Activated T-cell treated with anti-CD3 and anti-CD28 coated beads, Interleukin-2, amount 50 U/mL, for 24 hours (primary cell): ENCODE results near the gene ADAMTSL3.
"Not testable (repeated sequence)": the region's sequence is repeated elsewhere in the genome, so short reads cannot be mapped to it uniquely, and the experiment has no call there.

ENCODE experiments used
- DNase-seq: peaks from one replicate; pipeline ENCODE4 v3.0.0-alpha.2; 2020
- H3K27ac Mint-ChIP-seq: 2 replicates; pipeline ENCODE4 v1.8.0; 2020; ENCODE audit warnings: mild to moderate bottlenecking, mixed read lengths
- H3K27me3 Mint-ChIP-seq: 2 replicates; pipeline ENCODE4 v1.8.0; 2020; ENCODE audit warnings: mixed read lengths
- H3K36me3 Mint-ChIP-seq: 2 replicates; pipeline ENCODE4 v1.8.0; 2020; ENCODE audit warnings: low read depth, mixed read lengths
- H3K4me1 Mint-ChIP-seq: 2 replicates; pipeline ENCODE4 v1.8.0; 2020; ENCODE audit warnings: low read depth, mixed read lengths
- H3K4me3 Mint-ChIP-seq: 2 replicates; pipeline ENCODE4 v1.8.0; 2020; ENCODE audit warnings: mild to moderate bottlenecking, moderate library complexity, mixed read lengths
- H3K9me3 Mint-ChIP-seq: 2 replicates; pipeline ENCODE4 v1.8.0; 2020; ENCODE audit warnings: mixed read lengths

Gene ADAMTSL3

GRCh38 chr15:83673385-83673784, 19.5 kb downstream of the ADAMTSL3 start:
- Mint-ChIP-seq H3K4me3 (no peak overlapping the region), H3K27me3 (no peaks in the 10 kb centered on the region), H3K36me3 (no peaks in the 10 kb centered on the region), H3K27ac (no peak overlapping the region), H3K9me3 (peaks cover 3% of the 10 kb centered on the region), H3K4me1 (no peaks in the 10 kb centered on the region)
- no peak for DNase-seq

DNA sequence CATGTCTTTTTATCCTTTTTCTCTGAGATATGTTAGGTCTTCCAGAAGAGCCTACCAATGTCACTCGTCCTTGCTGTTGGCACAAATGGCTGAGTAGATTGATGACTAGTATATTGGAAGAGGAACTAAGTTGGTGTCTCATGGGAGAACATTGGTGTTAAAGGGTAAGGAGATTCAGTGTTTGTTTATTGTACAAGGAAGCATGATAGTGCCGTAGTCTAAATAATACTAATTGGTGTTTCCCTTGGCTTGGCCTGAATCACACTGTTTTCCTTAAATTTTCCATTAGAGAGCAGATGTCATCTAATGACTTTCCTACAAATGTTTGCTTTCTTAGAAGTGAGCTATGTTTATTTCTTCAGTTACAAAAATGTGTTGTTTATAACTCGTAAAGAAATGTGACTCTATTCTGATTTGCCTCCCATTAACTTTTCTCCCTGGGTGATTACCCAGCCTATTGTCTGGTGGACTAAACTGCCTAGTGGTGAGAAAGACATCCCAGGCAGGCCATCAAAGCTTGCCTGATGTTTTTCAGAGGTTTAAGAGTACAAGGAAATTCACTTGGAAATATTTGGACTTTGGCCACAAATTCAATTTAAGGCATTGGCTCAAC, 28.7 kb downstream of the ADAMTSL3 start:
- no peaks in the 10 kb centered on the region for H3K36me3 Mint-ChIP-seq
- H3K27me3 Mint-ChIP-seq = peaks cover 13% of the 10 kb centered on the region
- no peak for DNase-seq
- H3K4me3 Mint-ChIP-seq = no peak overlapping the region
- no peak overlapping the region for H3K27ac Mint-ChIP-seq
- no peaks in the 10 kb centered on the region for H3K4me1 Mint-ChIP-seq
- peaks cover 12% of the 10 kb centered on the region for H3K9me3 Mint-ChIP-seq

DNA sequence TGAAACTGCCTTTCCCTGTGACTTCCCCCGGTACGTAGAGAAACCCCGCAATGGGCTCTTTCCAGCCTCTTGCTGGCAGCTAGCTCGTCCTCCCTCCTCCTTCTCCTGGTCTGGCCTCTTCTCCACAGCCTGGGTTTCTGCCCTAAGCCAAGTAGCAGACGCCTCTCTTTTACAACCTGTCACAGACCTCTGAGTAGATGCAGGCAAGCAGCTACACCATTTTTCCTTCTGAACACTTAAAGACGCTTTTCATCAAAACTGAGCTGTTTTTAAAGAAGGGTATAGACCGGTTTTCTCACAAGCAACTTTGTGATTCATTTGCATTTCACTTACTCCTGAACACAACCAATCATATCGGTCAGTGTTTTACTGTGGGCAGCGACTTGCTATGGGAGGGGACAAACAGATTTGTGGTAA, 32.0 kb downstream of the ADAMTSL3 start:
- no peaks in the 10 kb centered on the region for H3K4me1 Mint-ChIP-seq
- no peak for DNase-seq
- no peak overlapping the region for H3K27ac Mint-ChIP-seq
- H3K9me3 Mint-ChIP-seq = no peaks in the 10 kb centered on the region
- no peaks in the 10 kb centered on the region for H3K36me3 Mint-ChIP-seq
- H3K4me3 Mint-ChIP-seq = no peak overlapping the region
- H3K27me3 Mint-ChIP-seq = peaks cover 13% of the 10 kb centered on the region

GRCh38 chr15:83688201-83688600, 34.3 kb downstream of the ADAMTSL3 start:
- no peak for DNase-seq
- Mint-ChIP-seq H3K27me3 (peaks cover 13% of the 10 kb centered on the region), H3K36me3 (no peaks in the 10 kb centered on the region), H3K4me1 (no peaks in the 10 kb centered on the region), H3K27ac (no peak overlapping the region), H3K9me3 (no peaks in the 10 kb centered on the region), H3K4me3 (no peak overlapping the region)

GRCh38 chr15:83690676-83691075, 36.8 kb downstream of the ADAMTSL3 start:
- no peaks in the 10 kb centered on the region for H3K9me3 Mint-ChIP-seq
- no peaks in the 10 kb centered on the region for H3K4me1 Mint-ChIP-seq
- peaks cover 8% of the 10 kb centered on the region for H3K27me3 Mint-ChIP-seq
- DNase-seq = no peak
- H3K36me3 Mint-ChIP-seq = no peaks in the 10 kb centered on the region
- H3K27ac Mint-ChIP-seq = no peak overlapping the region
- H3K4me3 Mint-ChIP-seq = no peak overlapping the region

GRCh38 chr15:83692746-83693581, 39.0 kb downstream of the ADAMTSL3 start:
- H3K36me3 Mint-ChIP-seq = no peaks in the 10 kb centered on the region
- no peak overlapping the region for H3K4me3 Mint-ChIP-seq
- no peaks in the 10 kb centered on the region for H3K9me3 Mint-ChIP-seq
- DNase-seq = no peak
- no peaks in the 10 kb centered on the region for H3K4me1 Mint-ChIP-seq
- no peak overlapping the region for H3K27ac Mint-ChIP-seq
- H3K27me3 Mint-ChIP-seq = peaks cover 3% of the 10 kb centered on the region

DNA sequence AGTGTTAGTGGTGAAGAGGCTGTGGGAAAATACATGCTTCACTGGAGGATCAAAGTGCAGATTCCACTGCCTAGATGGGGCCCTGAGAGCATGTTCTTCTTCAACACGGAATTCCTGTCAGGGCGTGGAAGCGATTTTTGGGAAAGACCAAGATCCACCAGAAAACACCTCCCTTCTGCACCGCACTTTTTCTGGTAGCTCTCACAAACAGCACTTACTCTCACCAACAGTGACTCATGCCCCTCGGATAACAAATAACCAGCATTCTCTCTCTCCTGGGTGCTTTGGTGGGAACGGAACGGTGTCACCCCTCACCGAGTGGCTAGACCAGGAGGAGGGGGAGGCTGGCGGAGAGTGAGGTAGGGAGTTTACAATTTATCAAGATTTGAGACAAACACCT, 40.1 kb downstream of the ADAMTSL3 start:
- no peak overlapping the region for H3K4me3 Mint-ChIP-seq
- H3K36me3 Mint-ChIP-seq = no peaks in the 10 kb centered on the region
- no peak for DNase-seq

DNA sequence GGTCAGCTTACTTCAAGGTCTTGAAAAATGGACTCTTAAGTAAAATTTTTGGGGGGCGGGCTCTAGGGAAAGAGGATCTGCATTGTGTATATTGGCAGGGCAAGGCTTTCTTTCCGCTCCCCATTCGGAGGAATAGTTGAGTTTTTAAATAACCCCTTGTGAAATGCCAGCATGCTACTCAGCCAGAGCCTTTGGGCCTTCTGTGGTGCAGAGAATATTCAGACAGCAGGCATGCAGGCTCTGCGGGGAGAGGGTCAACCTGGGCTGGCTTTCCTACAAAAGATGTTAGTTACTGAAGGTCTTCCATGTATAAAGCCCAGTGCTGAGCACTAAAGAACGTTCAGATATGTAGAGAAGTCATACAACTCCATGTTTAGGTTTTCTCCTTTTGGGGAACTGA, 40.6 kb downstream of the ADAMTSL3 start:
- Mint-ChIP-seq H3K27me3 (peaks cover 7% of the 10 kb centered on the region), H3K36me3 (no peaks in the 10 kb centered on the region), H3K27ac (no peak overlapping the region), H3K4me1 (no peaks in the 10 kb centered on the region), H3K4me3 (no peak overlapping the region), H3K9me3 (no peaks in the 10 kb centered on the region)
- DNase-seq = no peak

More for the DNA sequence above, 40.1 kb downstream of the ADAMTSL3 start:
- no peaks in the 10 kb centered on the region for H3K4me1 Mint-ChIP-seq
- H3K27me3 Mint-ChIP-seq = peaks cover 7% of the 10 kb centered on the region
- no peaks in the 10 kb centered on the region for H3K9me3 Mint-ChIP-seq
- no peak overlapping the region for H3K27ac Mint-ChIP-seq

- no peak for DNase-seq
- Mint-ChIP-seq H3K9me3 (no peaks in the 10 kb centered on the region), H3K36me3 (no peaks in the 10 kb centered on the region), H3K27me3 (peaks cover 7% of the 10 kb centered on the region), H3K4me3 (no peak overlapping the region), H3K4me1 (no peaks in the 10 kb centered on the region), H3K27ac (no peak overlapping the region)
These were observed 41.3 kb downstream of the ADAMTSL3 start for GRCh38 chr15:83695246-83695645.

DNA sequence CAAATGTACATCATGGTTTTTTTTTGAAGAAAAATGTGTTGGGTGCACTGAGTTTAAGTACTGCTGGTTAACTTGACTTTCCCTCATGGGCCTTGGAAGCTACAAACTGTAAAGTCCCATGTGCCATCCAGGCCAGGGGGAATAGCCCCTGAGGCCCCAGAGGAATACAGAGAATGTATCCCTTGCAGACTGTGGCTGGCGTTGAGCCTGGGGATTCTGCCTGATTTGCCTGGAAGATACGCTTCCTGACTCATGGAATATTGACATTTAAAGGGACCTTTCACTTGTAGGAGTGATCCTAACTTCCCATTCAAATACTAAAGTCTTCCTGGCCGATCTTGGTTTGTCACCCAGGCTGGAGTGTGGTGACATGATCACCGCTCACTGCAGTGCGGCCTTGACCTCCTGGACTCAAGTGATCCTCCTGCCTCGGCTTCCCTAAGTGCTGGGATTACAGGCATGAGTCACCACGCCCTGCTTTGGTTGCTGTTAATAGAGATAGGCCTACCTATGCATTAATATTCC, 42.0 kb downstream of the ADAMTSL3 start:
- H3K4me1 Mint-ChIP-seq = no peaks in the 10 kb centered on the region
- H3K4me3 Mint-ChIP-seq = no peak overlapping the region

DNA sequence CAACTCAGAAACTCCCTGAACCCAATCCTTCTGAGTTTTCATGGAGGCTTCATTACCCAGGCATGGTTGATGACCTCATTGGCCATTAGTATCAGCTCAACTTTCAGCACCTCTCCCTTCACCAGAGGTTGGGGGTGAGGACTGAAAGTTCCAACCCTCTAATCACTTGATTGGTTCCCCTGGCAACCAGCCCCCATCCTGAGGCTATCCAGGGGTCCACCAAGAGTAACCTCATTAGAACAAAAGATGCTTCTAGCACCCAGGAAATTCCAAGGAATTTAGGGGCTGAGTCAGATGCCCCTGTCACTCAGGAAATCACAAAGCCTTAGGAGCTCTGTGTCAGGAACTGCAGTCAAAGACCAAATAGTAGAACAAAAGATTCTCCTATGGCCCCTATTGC, 43.8 kb downstream of the ADAMTSL3 start:
- DNase-seq = no peak
- no peaks in the 10 kb centered on the region for H3K9me3 Mint-ChIP-seq
- H3K27me3 Mint-ChIP-seq = peaks cover 7% of the 10 kb centered on the region
- no peak overlapping the region for H3K27ac Mint-ChIP-seq
- H3K36me3 Mint-ChIP-seq = no peaks in the 10 kb centered on the region
- H3K4me1 Mint-ChIP-seq = no peaks in the 10 kb centered on the region
- H3K4me3 Mint-ChIP-seq = no peak overlapping the region

More for the DNA sequence above, 42.0 kb downstream of the ADAMTSL3 start:
- H3K27me3 Mint-ChIP-seq = peaks cover 7% of the 10 kb centered on the region
- H3K27ac Mint-ChIP-seq = no peak overlapping the region
- H3K36me3 Mint-ChIP-seq = no peaks in the 10 kb centered on the region
- DNase-seq = no peak
- H3K9me3 Mint-ChIP-seq = no peaks in the 10 kb centered on the region

- DNase-seq = no peak
- Mint-ChIP-seq H3K27ac (no peak overlapping the region), H3K4me3 (no peak overlapping the region), H3K4me1 (no peaks in the 10 kb centered on the region), H3K36me3 (no peaks in the 10 kb centered on the region), H3K9me3 (no peaks in the 10 kb centered on the region), H3K27me3 (peaks cover 7% of the 10 kb centered on the region)
These were observed 44.4 kb downstream of the ADAMTSL3 start for GRCh38 chr15:83698294-83698693.

GRCh38 chr15:83699028-83699427, 45.1 kb downstream of the ADAMTSL3 start:
- Mint-ChIP-seq H3K36me3 (no peaks in the 10 kb centered on the region), H3K9me3 (no peaks in the 10 kb centered on the region), H3K4me1 (no peaks in the 10 kb centered on the region), H3K27ac (no peak overlapping the region), H3K27me3 (peaks cover 7% of the 10 kb centered on the region), H3K4me3 (no peak overlapping the region)
- no peak for DNase-seq

DNA sequence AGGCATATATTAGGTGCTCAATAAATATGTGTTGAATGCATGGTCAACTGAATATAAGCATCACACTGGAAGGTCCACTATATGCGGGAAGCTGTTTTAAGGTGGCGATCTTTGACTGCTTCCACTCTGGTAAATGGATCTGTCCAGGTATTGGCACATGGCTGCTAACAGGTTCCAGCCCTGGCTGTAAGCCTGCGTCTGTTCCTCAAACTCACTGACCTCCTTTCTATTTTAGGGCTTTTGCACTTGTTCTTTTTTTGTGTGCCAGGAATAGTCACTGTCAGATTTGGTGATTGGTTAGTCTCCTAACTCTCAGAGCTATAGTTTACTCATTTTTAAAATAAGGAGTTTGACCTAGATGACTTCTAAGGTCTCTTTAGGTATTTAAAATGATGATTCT, 46.2 kb downstream of the ADAMTSL3 start:
- Mint-ChIP-seq H3K27me3 (peaks cover 7% of the 10 kb centered on the region), H3K27ac (no peak overlapping the region), H3K9me3 (no peaks in the 10 kb centered on the region), H3K4me3 (no peak overlapping the region), H3K4me1 (no peaks in the 10 kb centered on the region), H3K36me3 (no peaks in the 10 kb centered on the region)
- DNase-seq = no peak

- H3K9me3 Mint-ChIP-seq, H3K27ac Mint-ChIP-seq, H3K4me3 Mint-ChIP-seq, H3K4me1 Mint-ChIP-seq, H3K27me3 Mint-ChIP-seq, H3K36me3 Mint-ChIP-seq, DNase-seq: not testable (repeated sequence)
These were observed 48.4 kb downstream of the ADAMTSL3 start for GRCh38 chr15:83702314-83702713.
